ENCODE data around the gene HIBADH. TPM values are rescaled to one million over a fixed set of nuclear protein-coding genes. Genes with fewer than 3 reads are reported as not detected.

HIBADH gene
- total RNA-seq, 1 donor from 2014 or later = 39.0 TPM

DNA sequence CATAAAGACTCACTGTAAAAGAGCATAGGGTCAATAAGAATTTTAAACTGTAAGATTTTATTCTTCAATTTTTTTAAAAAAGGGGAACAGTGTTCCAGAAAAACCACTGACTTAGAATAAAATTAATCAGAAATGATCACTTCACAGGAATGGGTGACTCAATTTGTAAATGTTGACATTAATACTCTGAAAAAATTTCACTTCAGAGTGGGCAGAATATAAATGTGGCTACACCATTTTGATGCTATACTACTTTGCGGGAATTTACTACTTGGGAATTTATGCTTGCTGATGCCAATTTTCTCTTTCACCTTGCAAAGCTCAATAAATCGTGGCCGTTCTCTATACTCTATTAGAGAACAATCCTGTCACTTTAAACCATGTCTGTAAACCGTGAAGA is 126.9 kb downstream of the HIBADH start:
- FAIRE-seq (no peak), DNase-seq (ENCODE audit: low read depth) (peak; percentile 6)
- no peak overlapping the region for H3K4me3 ChIP-seq (ENCODE audit: low read depth, low read length)
- H3K36me3 ChIP-seq (ENCODE audit: control insufficient read depth, insufficient read depth, low read length) = peaks cover 2% of the 10 kb centered on the region
- no peak for TF ChIP-seq CTCF (IDR thresholded peaks at IDR 0.05; ENCODE audit: insufficient read depth, low read length, severe bottlenecking)
- H3K27me3 ChIP-seq (ENCODE audit: control insufficient read depth, insufficient read depth, low read length) = no peaks in the 10 kb centered on the region

DNA sequence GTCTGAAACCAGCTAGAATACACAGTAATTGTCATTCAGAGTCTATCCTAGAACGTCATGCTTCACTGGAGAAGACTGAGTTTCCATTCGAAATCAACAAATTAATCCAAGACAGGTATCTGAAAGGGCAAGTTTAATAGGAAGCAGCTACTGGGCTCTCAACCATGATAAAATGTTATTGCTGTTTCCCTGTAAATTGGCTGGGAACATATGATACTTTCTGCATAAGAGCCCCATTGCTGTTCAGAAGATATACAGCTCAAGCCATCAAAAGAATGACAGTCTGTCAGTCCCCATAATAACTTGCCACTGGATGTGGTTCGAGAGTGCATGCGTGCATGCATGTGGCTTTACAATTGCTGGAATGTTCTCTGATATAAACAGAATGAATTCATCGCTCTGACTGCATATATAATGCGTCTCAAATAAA is 129.0 kb downstream of the HIBADH start:
- H3K36me3 ChIP-seq (ENCODE audit: control insufficient read depth, insufficient read depth, low read length) = no peaks in the 10 kb centered on the region
- no peak for DNase-seq (ENCODE audit: low read depth)
- H3K4me3 ChIP-seq (ENCODE audit: low read depth, low read length) = no peak overlapping the region
- FAIRE-seq = no peak
- no peak for TF ChIP-seq CTCF (IDR thresholded peaks at IDR 0.05; ENCODE audit: insufficient read depth, low read length, severe bottlenecking)
- no peaks in the 10 kb centered on the region for H3K27me3 ChIP-seq (ENCODE audit: control insufficient read depth, insufficient read depth, low read length)

- no peaks in the 10 kb centered on the region for H3K27me3 ChIP-seq (ENCODE audit: control insufficient read depth, insufficient read depth, low read length)
- TF ChIP-seq CTCF (IDR thresholded peaks at IDR 0.05; ENCODE audit: insufficient read depth, low read length, severe bottlenecking) = no peak
- no peak overlapping the region for H3K4me3 ChIP-seq (ENCODE audit: low read depth, low read length)
- DNase-seq (ENCODE audit: low read depth) = no peak
- no peaks in the 10 kb centered on the region for H3K36me3 ChIP-seq (ENCODE audit: control insufficient read depth, insufficient read depth, low read length)
- FAIRE-seq = no peak
These were observed 130.4 kb downstream of the HIBADH start for GRCh38 chr7:27532314-27532713.

DNA sequence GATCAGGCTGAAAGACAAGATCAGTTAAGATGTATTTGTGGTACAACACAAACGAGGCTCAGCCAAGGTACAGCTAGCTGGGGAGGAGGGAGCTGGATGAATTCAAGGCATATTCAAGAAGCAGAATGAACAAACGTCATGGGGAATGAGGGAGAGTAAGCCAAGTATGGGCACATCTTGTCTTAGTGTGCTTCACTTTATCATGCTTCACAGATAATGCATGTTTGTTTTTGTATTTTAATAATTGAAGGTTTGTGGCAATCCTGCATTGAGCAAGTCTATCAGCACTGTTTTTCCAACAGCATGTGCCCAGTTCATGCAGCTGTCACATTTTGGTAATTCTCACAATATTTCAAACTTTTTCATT is 135.4 kb downstream of the HIBADH start:
- peaks cover 4% of the 10 kb centered on the region for H3K36me3 ChIP-seq (ENCODE audit: control insufficient read depth, insufficient read depth, low read length)
- DNase-seq (ENCODE audit: low read depth) (no peak), FAIRE-seq (no peak)
- no peak for TF ChIP-seq CTCF (IDR thresholded peaks at IDR 0.05; ENCODE audit: insufficient read depth, low read length, severe bottlenecking)
- H3K4me3 ChIP-seq (ENCODE audit: low read depth, low read length) = no peak overlapping the region
- no peaks in the 10 kb centered on the region for H3K27me3 ChIP-seq (ENCODE audit: control insufficient read depth, insufficient read depth, low read length)

GRCh38 chr7:27526611-27527347 is 135.9 kb downstream of the HIBADH start:
- Histone ChIP-seq H3K36me3 (ENCODE audit: control insufficient read depth, insufficient read depth, low read length) (peaks cover 4% of the 10 kb centered on the region), H3K27me3 (ENCODE audit: control insufficient read depth, insufficient read depth, low read length) (no peaks in the 10 kb centered on the region), H3K4me3 (ENCODE audit: low read depth, low read length) (no peak overlapping the region)
- DNase-seq (ENCODE audit: low read depth) (no peak), FAIRE-seq (no peak)
- no peak for TF ChIP-seq CTCF (IDR thresholded peaks at IDR 0.05; ENCODE audit: insufficient read depth, low read length, severe bottlenecking)

GRCh38 chr7:27526131-27526530 is 136.6 kb downstream of the HIBADH start:
- DNase-seq (ENCODE audit: low read depth) = no peak
- Histone ChIP-seq H3K36me3 (ENCODE audit: control insufficient read depth, insufficient read depth, low read length) (peaks cover 4% of the 10 kb centered on the region), H3K4me3 (ENCODE audit: low read depth, low read length) (no peak overlapping the region), H3K27me3 (ENCODE audit: control insufficient read depth, insufficient read depth, low read length) (no peaks in the 10 kb centered on the region)
- TF ChIP-seq CTCF (IDR thresholded peaks at IDR 0.05; ENCODE audit: insufficient read depth, low read length, severe bottlenecking) = no peak
- FAIRE-seq = no peak
